Uterus (tissue), 4 donors: ENCODE data around the gene IQCE. TPM values are rescaled to one million over a fixed set of nuclear protein-coding genes. Genes with fewer than 3 reads are reported as not detected.

Source experiments
- DNase-seq, 2 donors: peaks; one replicate each; pipeline ENCODE4 v3.0.0-alpha.2; 2019 to 2020
- H3K27ac ChIP-seq, 2 donors: fragments of 200-600 bp; sonication (generic); 1 replicate in 1 of 2; 2 replicates in 1 of 2; pipeline ENCODE4 v1.5.1; 2016 to 2018
- H3K27me3 ChIP-seq, 2 donors: fragments of 200-600 bp; sonication (generic); one replicate each; pipeline ENCODE4 v1.5.1; 2018 to 2019; ENCODE audit warnings: control low read depth in 1 of 2
- H3K36me3 ChIP-seq, 2 donors: fragments of 200-600 bp; sonication (generic); one replicate each; pipeline ENCODE4 v1.5.1; 2019; ENCODE audit warnings: control low read depth in 1 of 2
- H3K4me1 ChIP-seq, 2 donors: fragments of 200-600 bp; sonication (generic); one replicate each; pipeline ENCODE4 v1.5.1; 2018 to 2019; ENCODE audit warnings: control low read depth in 1 of 2
- H3K4me3 ChIP-seq, 2 donors: fragments of 200-600 bp; sonication (generic); 1 replicate in 1 of 2; 2 replicates in 1 of 2; pipeline ENCODE4 v1.5.1; 2018 to 2019; ENCODE audit warnings: mild to moderate bottlenecking in 1 of 2
- H3K9me3 ChIP-seq, 2 donors: fragments of 200-600 bp; sonication (generic); one replicate each; pipeline ENCODE4 v1.5.1; 2019; ENCODE audit warnings: control low read depth in 1 of 2
- POLR2A ChIP-seq, 2 donors: fragments of 450-650 bp; IDR thresholded peaks; one replicate each; pipeline ENCODE4 v1.6.1; 2016; ENCODE audit warnings: antibody characterized with exemption in 2 of 2, mild to moderate bottlenecking in 1 of 2, moderate library complexity in 1 of 2
- intact Hi-C: fragments of 100-400 bp; cut with DNase I; formaldehyde crosslinking; loops from one replicate; pipeline ENCODE4 v1.15.1; 2023; ENCODE audit warnings: low total_unique reads
- total RNA-seq, 4 donors: library from RNA; depleted of rRNA in 3 of 4; stranded (reverse); fragments of >200 nt in 3 of 4; gene quantifications; one replicate each; pipeline versions ENCODE4 v1.1.0 to v1.2.4, GENCODE V29; 2014 to 2023
- TF ChIP-seq, protein P1 (sequence below), 4 experiments: fragments of 200-600 bp in 2 of 4; fragments of 450-650 bp in 2 of 4; sonication (generic) in 2 of 4; IDR thresholded peaks; one replicate each; pipeline ENCODE4 v1.5.1; 2016 to 2019; ENCODE audit warnings: antibody characterized with exemption in 4 of 4, mild to moderate bottlenecking in 2 of 4, moderate library complexity in 1 of 4
- donor health status: DM: yes; HTN: yes; CAD: no.

The IQCE gene
- total RNA-seq, 4 donors from 2014 or later, result 6.8 to 28.0 (median 16.9) TPM

DNA sequence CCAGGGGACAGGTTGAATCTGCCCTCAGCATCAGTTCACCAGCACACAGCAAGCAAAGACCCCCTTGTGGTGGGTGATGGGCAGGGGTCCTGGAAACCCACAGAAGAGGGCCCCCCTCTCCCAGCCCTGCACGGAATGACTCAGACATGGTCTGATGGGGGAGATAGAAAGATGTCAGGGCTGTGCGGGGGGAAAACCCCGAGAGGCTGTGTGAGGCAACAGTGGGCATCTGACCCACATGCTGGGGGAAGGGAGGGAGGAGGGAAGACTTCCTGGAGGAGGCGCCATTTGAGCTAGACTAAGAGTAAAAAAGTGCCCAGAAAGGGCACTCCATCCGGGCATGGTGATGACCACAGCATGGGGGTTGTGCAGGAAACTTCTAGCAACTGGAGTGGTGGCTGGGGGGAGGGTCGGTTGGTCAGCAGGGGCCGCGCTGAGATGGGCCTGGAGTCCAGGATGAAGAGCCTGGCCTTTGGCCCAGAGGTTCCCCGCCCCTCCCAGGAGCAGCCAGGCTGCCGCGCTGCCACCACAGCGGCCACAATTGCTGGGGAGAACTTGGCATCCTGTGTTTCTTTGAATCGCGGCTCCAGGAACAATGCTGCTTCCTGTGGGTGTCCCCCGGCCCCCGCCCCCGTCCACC, 36.7 kb upstream of the IQCE start:
- Histone ChIP-seq H3K27me3 (peaks cover 0 to 10% of the 10 kb centered on the region in 2 donors), H3K27ac (peak overlapping the region; percentile 67), H3K4me1 (peaks cover 0 to 19% of the 10 kb centered on the region in 2 donors), H3K9me3 (no peaks in the 10 kb centered on the region), H3K36me3 (no peaks in the 10 kb centered on the region), H3K4me3 (peak overlapping the region in 1 of 2 donors; percentile 32)
- intact Hi-C loops, result no loop called here
- TF ChIP-seq, protein P1, sequence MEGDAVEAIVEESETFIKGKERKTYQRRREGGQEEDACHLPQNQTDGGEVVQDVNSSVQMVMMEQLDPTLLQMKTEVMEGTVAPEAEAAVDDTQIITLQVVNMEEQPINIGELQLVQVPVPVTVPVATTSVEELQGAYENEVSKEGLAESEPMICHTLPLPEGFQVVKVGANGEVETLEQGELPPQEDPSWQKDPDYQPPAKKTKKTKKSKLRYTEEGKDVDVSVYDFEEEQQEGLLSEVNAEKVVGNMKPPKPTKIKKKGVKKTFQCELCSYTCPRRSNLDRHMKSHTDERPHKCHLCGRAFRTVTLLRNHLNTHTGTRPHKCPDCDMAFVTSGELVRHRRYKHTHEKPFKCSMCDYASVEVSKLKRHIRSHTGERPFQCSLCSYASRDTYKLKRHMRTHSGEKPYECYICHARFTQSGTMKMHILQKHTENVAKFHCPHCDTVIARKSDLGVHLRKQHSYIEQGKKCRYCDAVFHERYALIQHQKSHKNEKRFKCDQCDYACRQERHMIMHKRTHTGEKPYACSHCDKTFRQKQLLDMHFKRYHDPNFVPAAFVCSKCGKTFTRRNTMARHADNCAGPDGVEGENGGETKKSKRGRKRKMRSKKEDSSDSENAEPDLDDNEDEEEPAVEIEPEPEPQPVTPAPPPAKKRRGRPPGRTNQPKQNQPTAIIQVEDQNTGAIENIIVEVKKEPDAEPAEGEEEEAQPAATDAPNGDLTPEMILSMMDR (IDR thresholded peaks at IDR 0.05), result no peak
- TF ChIP-seq POLR2A (IDR thresholded peaks at IDR 0.05), result no peak
- DNase-seq, result no peak

DNA sequence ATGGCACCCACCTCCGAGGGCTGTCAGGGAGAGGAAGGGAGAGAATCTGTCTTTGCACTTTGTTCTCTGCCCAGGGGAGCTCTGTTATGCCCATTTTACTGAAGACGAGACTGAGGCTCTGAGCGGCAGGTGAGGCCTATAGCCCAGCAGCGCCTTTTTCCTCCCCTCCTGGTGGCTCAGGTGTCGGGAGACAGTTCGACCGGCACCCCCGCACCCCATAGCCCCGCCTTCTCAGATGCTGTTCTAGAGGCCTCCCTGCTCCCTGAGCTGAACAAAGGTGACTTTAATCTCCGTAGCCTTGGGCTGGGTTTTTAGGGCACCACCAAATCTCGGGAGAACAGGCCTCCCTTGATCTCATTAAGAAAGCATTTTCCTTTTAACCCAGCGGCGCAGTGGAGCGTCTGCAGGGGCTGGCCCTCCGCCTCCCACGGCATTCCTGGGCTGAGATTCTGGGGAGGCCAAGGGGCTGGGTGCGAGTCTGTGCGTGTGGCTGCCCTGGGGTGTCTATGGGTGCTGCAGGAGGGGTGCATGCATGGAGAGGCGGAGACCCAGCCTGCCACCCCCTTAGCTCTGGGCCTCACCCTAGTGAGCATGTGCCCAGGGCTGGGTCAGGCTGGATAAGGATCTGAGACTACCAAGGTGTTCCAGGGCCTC, 35.9 kb upstream of the IQCE start:
- H3K27me3 ChIP-seq, result peaks cover 0 to 10% of the 10 kb centered on the region in 2 donors
- H3K4me3 ChIP-seq, result peak overlapping the region in 1 of 2 donors; percentile 5
- intact Hi-C loops, result no loop called here
- H3K9me3 ChIP-seq, result no peaks in the 10 kb centered on the region
- DNase-seq, result no peak
- H3K36me3 ChIP-seq, result no peaks in the 10 kb centered on the region
- TF ChIP-seq POLR2A (IDR thresholded peaks at IDR 0.05), result no peak
- TF ChIP-seq, protein P1 (IDR thresholded peaks at IDR 0.05), result no peak
- peak overlapping the region; percentile 67 for H3K27ac ChIP-seq
- H3K4me1 ChIP-seq, result peaks cover 0 to 19% of the 10 kb centered on the region in 2 donors

DNA sequence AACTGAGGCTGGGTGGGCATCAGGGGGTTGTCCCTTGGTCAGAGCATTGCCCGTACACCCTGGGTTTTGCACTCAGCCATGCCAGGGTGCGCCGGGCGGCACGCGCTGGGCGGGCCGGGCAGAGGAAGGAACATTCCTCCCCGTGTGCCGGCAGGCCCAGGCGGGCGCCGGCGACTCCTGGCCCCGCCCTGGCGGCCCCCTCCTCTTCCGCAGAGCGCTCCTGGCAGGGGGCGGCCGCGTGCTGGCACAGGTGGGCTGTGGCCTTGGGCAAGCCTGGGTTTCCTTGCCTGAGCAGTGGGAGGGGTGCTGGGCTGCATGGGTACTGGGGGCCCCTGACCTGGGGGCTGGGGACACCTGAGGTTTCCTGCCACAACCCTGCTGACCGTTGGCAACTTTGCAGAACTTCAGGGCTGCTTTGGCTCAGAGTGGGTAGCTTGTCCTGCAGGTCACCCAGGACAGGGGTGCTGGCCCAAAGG, 35.3 kb upstream of the IQCE start:
- peaks cover 0 to 22% of the 10 kb centered on the region in 2 donors for H3K4me1 ChIP-seq
- peak overlapping the region; percentile 67 for H3K27ac ChIP-seq
- H3K4me3 ChIP-seq, result peak overlapping the region in 1 of 2 donors; percentile 5
- no peaks in the 10 kb centered on the region for H3K9me3 ChIP-seq
- TF ChIP-seq, protein P1 (IDR thresholded peaks at IDR 0.05), result no peak
- TF ChIP-seq POLR2A (IDR thresholded peaks at IDR 0.05), result no peak
- peaks cover 0 to 10% of the 10 kb centered on the region in 2 donors for H3K27me3 ChIP-seq
- H3K36me3 ChIP-seq, result no peaks in the 10 kb centered on the region
- intact Hi-C loops, result no loop called here
- no peak for DNase-seq

DNA sequence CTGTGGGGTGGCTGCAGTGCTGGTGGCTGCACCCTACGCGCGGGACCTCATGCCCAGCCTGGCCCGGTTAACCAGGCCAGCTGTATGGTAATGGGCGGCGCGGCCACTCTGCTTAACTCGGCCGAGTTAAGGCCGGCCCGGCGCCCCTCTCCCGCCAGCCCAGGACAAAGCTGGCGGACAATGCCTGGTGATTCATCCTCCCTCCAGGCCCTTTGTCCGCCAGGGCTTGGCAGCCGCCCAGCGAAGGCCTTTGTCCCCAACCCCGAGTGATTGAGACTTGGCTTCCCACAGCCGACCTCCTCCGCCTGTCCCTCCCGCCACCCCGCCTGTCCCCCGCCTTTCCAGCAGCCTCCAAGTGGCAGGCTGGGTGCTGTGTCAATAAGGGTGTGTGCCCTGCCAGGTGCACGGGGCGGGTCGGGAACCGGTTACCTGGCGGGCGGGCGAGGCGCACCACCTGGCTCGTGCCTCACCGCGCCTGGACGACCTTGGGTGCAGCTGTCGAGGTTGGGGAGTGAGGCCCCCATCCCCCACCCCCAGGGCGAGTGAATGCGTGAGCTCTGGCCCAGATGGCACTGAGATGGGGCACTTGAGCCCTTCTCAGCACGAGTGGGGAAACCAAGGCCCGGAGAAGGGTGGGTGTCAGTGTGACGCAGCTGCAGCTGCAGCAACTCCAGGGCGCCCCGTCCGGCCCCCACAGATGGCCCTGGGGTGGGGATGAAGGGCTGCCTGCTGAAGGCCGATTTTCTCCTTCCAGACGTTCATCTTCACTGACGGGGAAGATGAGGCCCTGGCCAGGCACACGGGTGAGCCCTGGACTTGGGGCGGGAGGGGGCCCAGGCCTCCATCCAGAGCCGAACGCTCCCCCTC, 34.6 kb upstream of the IQCE start:
- Histone ChIP-seq H3K27ac (peak overlapping the region; percentile 67), H3K4me1 (peaks cover 0 to 21% of the 10 kb centered on the region in 2 donors), H3K27me3 (peaks cover 0 to 10% of the 10 kb centered on the region in 2 donors)

More for the DNA sequence above, 34.6 kb upstream of the IQCE start:
- intact Hi-C loops, result no loop called here
- no peak for TF ChIP-seq POLR2A (IDR thresholded peaks at IDR 0.05)
- TF ChIP-seq, protein P1 (IDR thresholded peaks at IDR 0.05), result no peak
- Histone ChIP-seq H3K36me3 (no peaks in the 10 kb centered on the region), H3K9me3 (no peaks in the 10 kb centered on the region), H3K4me3 (no peak overlapping the region)
- DNase-seq, result peak; percentile 62 to 67
